ENCODE measurements around the gene FZD4. TPM values are rescaled to one million over a fixed set of nuclear protein-coding genes. Genes with fewer than 3 reads are reported as not detected.
"Not testable (repeated sequence)": the region's sequence is repeated elsewhere in the genome, so short reads cannot be mapped to it uniquely, and the experiment has no call there.

FZD4 gene
- total RNA-seq, 2 experiments from 2014 or later = not detected

GRCh38 chr11:86938203-86938899, 16.8 kb downstream of the FZD4 start:
- Histone ChIP-seq H3K36me3 (ENCODE audit: insufficient read depth, low read length) (no peaks in the 10 kb centered on the region), H3K27ac (ENCODE audit: low read depth in 1 of 2, low read length in 2 of 2) (no peak overlapping the region)
- POLR2A ChIA-PET = no interaction called here

DNA sequence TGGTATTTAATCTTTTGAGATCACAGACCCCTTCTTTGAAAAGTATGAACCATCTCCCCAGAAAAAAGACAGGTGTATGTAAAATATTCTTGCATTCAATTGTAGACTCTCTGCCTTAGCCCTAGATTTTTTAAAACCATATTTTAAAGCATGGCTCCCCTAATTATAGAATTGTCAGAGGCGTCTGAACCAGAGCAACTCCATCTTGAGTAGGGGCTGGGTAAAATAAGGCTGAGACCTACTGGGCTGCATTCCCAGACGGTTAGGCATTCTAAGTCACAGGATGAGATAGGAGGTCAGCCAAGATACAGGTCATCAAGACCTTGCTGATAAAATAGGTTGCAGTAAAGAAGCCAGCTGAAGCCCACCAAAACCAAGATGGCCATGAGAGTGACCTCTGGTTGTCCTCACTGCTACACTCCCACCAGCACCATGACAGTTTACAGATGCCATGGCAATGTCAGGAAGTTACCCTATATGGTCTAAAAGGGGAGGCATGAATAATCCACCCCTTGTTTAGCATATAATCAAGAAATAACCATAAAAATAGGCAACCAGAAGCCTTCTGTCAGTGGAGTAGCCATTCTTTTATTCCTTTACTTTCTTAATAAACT, 17.9 kb downstream of the FZD4 start:
- H3K9me3 ChIP-seq (ENCODE audit: control insufficient read depth in 1 of 2, insufficient read depth in 1 of 2, low read length in 2 of 2); H3K36me3 ChIP-seq (ENCODE audit: insufficient read depth, low read length); ATAC-seq (ENCODE audit: poor library complexity); H3K27ac ChIP-seq (ENCODE audit: low read depth in 1 of 2, low read length in 2 of 2); H3K4me3 Mint-ChIP-seq; H3K4me3 ChIP-seq (ENCODE audit: low read length); POLR2A ChIA-PET; H3K27me3 ChIP-seq (ENCODE audit: control insufficient read depth in 1 of 2, insufficient read depth in 2 of 2, low read length in 2 of 2); H3K4me1 Mint-ChIP-seq (ENCODE audit: low read depth); DNase-seq; H3K27ac Mint-ChIP-seq; H3K36me3 Mint-ChIP-seq (ENCODE audit: low read depth); H3K4me1 ChIP-seq (ENCODE audit: insufficient read depth, low read length); intact Hi-C loops (cut with DNase I, micrococcal nuclease); H3K27me3 Mint-ChIP-seq; H3K9me3 Mint-ChIP-seq: not testable (repeated sequence)
- CTCF ChIA-PET = interaction anchor here (0.8 kb wide), 1 partner anchor 484 kb away, joined by 3 read pairs; no protein-coding TSS in a partner anchor

More at GRCh38 chr11:86938203-86938899, 16.8 kb downstream of the FZD4 start:
- Histone ChIP-seq H3K4me3 (ENCODE audit: low read length) (no peak overlapping the region), H3K4me1 (ENCODE audit: insufficient read depth, low read length) (no peaks in the 10 kb centered on the region), H3K27me3 (ENCODE audit: control insufficient read depth in 1 of 2, insufficient read depth in 2 of 2, low read length in 2 of 2) (no peaks in the 10 kb centered on the region), H3K9me3 (ENCODE audit: control insufficient read depth in 1 of 2, insufficient read depth in 1 of 2, low read length in 2 of 2) (no peaks in the 10 kb centered on the region)
- no peaks in the 10 kb centered on the region for H3K9me3 Mint-ChIP-seq
- H3K36me3 Mint-ChIP-seq (ENCODE audit: low read depth) = no peaks in the 10 kb centered on the region
- TF ChIP-seq, protein P1, sequence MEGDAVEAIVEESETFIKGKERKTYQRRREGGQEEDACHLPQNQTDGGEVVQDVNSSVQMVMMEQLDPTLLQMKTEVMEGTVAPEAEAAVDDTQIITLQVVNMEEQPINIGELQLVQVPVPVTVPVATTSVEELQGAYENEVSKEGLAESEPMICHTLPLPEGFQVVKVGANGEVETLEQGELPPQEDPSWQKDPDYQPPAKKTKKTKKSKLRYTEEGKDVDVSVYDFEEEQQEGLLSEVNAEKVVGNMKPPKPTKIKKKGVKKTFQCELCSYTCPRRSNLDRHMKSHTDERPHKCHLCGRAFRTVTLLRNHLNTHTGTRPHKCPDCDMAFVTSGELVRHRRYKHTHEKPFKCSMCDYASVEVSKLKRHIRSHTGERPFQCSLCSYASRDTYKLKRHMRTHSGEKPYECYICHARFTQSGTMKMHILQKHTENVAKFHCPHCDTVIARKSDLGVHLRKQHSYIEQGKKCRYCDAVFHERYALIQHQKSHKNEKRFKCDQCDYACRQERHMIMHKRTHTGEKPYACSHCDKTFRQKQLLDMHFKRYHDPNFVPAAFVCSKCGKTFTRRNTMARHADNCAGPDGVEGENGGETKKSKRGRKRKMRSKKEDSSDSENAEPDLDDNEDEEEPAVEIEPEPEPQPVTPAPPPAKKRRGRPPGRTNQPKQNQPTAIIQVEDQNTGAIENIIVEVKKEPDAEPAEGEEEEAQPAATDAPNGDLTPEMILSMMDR (IDR thresholded peaks at IDR 0.05) = no peak
- H3K27me3 Mint-ChIP-seq = peaks cover 4% of the 10 kb centered on the region
- H3K4me1 Mint-ChIP-seq (ENCODE audit: low read depth) = no peaks in the 10 kb centered on the region
- no peak overlapping the region for H3K4me3 Mint-ChIP-seq
- intact Hi-C loops (cut with DNase I, micrococcal nuclease) = no loop called here
- DNase-seq (no peak), ATAC-seq (ENCODE audit: poor library complexity) (no peak)
- H3K27ac Mint-ChIP-seq = no peak overlapping the region
- CTCF ChIA-PET = interaction anchor here (0.8 to 1.3 kb wide), 6 partner anchors 8 to 483 kb away, joined by 3 to 10 read pairs (median 4); no protein-coding TSS in a partner anchor

- Histone ChIP-seq H3K27me3 (ENCODE audit: control insufficient read depth in 1 of 2, insufficient read depth in 2 of 2, low read length in 2 of 2) (no peaks in the 10 kb centered on the region), H3K4me3 (ENCODE audit: low read length) (no peak overlapping the region), H3K9me3 (ENCODE audit: control insufficient read depth in 1 of 2, insufficient read depth in 1 of 2, low read length in 2 of 2) (no peaks in the 10 kb centered on the region), H3K27ac (ENCODE audit: low read depth in 1 of 2, low read length in 2 of 2) (no peak overlapping the region), H3K36me3 (ENCODE audit: insufficient read depth, low read length) (no peaks in the 10 kb centered on the region), H3K4me1 (ENCODE audit: insufficient read depth, low read length) (no peaks in the 10 kb centered on the region)
- H3K9me3 Mint-ChIP-seq = no peaks in the 10 kb centered on the region
- ATAC-seq (ENCODE audit: poor library complexity) (no peak), DNase-seq (no peak)
- peaks cover 4% of the 10 kb centered on the region for H3K27me3 Mint-ChIP-seq
- no peak overlapping the region for H3K4me3 Mint-ChIP-seq
- no peak overlapping the region for H3K27ac Mint-ChIP-seq
- intact Hi-C loops (cut with DNase I, micrococcal nuclease) = no loop called here
- H3K4me1 Mint-ChIP-seq (ENCODE audit: low read depth) = no peaks in the 10 kb centered on the region
- POLR2A ChIA-PET = no interaction called here
- H3K36me3 Mint-ChIP-seq (ENCODE audit: low read depth) = no peaks in the 10 kb centered on the region
- CTCF ChIA-PET = interaction anchor here (1.3 to 1.5 kb wide), 2 partner anchors 9 to 486 kb away, joined by 3 to 4 read pairs; no protein-coding TSS in a partner anchor
- TF ChIP-seq, protein P1 (IDR thresholded peaks at IDR 0.05) = no peak
Measured at GRCh38 chr11:86934926-86935579, 20.1 kb downstream of the FZD4 start.

All from CD4-positive, alpha-beta T cell (primary cell).